ENCODE measurements around the gene PHF10.

DNA sequence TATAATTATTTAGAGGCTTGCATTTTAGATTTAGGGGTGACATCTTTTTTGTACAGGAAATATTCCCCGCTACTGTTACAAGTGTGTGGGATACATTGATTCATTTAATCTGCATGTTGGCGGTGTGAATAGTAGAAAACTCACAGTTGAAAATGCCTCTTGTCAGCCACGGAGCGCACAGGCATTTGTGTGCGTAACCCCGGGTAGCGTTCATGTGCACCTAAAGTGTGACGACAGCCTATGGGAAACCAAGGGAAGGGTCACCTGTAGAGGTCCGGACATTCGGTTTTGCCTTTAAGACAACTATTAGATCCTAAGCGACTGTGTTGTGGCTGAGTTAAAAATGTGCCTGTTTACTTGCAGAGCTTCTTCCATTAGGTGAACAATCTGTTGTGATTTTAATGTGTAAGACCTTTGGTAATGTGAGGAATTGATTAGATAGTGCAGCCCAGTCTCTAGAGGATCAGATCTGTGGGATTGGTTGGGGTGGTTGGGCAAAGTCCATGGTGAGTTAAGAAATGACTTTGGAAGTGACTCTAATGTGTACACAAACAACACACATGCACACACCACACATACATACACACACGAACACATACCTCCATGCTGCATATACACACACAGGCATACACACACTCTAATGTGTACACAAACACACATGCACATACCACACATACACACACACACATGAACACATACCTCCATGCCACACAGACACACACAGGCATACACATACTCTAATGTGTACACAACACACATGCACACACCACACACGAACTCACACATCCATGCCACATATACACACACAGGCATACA, 42.8 kb upstream of the PHF10 start:
- TF ChIP-seq ARNTL (CRISPR knock-in tag; IDR thresholded peaks at IDR 0.05; ENCODE audit: borderline replicate concordance, low read depth) = no peak
- no peak for TF ChIP-seq ESRRG (CRISPR knock-in tag; IDR thresholded peaks at IDR 0.05)
- TF ChIP-seq ZFP3 (CRISPR knock-in tag; IDR thresholded peaks at IDR 0.05) = no peak
- TF ChIP-seq, protein P1, sequence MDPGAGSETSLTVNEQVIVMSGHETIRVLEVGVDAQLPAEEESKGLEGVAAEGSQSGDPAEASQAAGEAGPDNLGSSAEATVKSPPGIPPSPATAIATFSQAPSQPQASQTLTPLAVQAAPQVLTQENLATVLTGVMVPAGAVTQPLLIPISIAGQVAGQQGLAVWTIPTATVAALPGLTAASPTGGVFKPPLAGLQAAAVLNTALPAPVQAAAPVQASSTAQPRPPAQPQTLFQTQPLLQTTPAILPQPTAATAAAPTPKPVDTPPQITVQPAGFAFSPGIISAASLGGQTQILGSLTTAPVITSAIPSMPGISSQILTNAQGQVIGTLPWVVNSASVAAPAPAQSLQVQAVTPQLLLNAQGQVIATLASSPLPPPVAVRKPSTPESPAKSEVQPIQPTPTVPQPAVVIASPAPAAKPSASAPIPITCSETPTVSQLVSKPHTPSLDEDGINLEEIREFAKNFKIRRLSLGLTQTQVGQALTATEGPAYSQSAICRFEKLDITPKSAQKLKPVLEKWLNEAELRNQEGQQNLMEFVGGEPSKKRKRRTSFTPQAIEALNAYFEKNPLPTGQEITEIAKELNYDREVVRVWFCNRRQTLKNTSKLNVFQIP (CRISPR knock-in tag; IDR thresholded peaks at IDR 0.05; ENCODE audit: borderline replicate concordance, low read depth) = no peak
- TF ChIP-seq, protein P2, sequence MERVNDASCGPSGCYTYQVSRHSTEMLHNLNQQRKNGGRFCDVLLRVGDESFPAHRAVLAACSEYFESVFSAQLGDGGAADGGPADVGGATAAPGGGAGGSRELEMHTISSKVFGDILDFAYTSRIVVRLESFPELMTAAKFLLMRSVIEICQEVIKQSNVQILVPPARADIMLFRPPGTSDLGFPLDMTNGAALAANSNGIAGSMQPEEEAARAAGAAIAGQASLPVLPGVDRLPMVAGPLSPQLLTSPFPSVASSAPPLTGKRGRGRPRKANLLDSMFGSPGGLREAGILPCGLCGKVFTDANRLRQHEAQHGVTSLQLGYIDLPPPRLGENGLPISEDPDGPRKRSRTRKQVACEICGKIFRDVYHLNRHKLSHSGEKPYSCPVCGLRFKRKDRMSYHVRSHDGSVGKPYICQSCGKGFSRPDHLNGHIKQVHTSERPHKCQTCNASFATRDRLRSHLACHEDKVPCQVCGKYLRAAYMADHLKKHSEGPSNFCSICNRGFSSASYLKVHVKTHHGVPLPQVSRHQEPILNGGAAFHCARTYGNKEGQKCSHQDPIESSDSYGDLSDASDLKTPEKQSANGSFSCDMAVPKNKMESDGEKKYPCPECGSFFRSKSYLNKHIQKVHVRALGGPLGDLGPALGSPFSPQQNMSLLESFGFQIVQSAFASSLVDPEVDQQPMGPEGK (CRISPR knock-in tag; IDR thresholded peaks at IDR 0.05; ENCODE audit: borderline replicate concordance) = no peak
- TF ChIP-seq PPARA (CRISPR knock-in tag; IDR thresholded peaks at IDR 0.05; ENCODE audit: borderline replicate concordance) = no peak
- no peak for TF ChIP-seq ZNF565 (CRISPR knock-in tag; conservative IDR thresholded peaks at IDR 0.05; ENCODE audit: low read depth)
- TF ChIP-seq SNAI2 (CRISPR knock-in tag; IDR thresholded peaks at IDR 0.05) = no peak

All from SK-N-SH treated with all-trans-retinoic acid at 6 μM for 48 hours (cell line).